HepG2 (cell line): ENCODE measurements around the gene AKAP7. TPM values are rescaled to one million over a fixed set of nuclear protein-coding genes. Genes with fewer than 3 reads are reported as not detected.

Experiments
- AGO1 ChIP-seq: fragments of 200-400 bp; formaldehyde crosslinking; IDR thresholded peaks from 2 replicates; pipeline ENCODE4 v1.6.1; 2017; ENCODE audit warnings: mild to moderate bottlenecking, low read depth, low read length, moderate library complexity; ENCODE audit not compliant: poor library complexity, severe bottlenecking
- CEBPB ChIP-seq: IDR thresholded peaks from 2 replicates; pipeline ENCODE4 v1.6.1; 2011; ENCODE audit warnings: low read depth, low read length, improper control_type of control experiment, borderline replicate concordance
- ETV5 ChIP-seq: IDR thresholded peaks from 2 replicates; pipeline ENCODE4 v1.6.1; 2018; ENCODE audit warnings: missing biosample characterization, missing genetic modification reagents, inconsistent platforms, borderline replicate concordance
- GTF2F1 ChIP-seq: fragments of 150-350 bp; IDR thresholded peaks from 2 replicates; pipeline ENCODE4 v1.6.1; 2014; ENCODE audit warnings: low read length
- HCFC1 ChIP-seq: fragments of 150-350 bp; IDR thresholded peaks from 2 replicates; pipeline ENCODE4 v1.6.1; 2014; ENCODE audit warnings: low read depth, low read length
- HMG20B ChIP-seq: conservative IDR thresholded peaks from 2 replicates; pipeline ENCODE4 v1.6.1; 2016; ENCODE audit warnings: missing genetic modification reagents, missing compliant biosample characterization
- KDM1A ChIP-seq: IDR thresholded peaks from 2 replicates; pipeline ENCODE4 v1.6.1; 2016; ENCODE audit warnings: missing compliant biosample characterization
- NBN ChIP-seq: fragments of 450-650 bp; conservative IDR thresholded peaks from 2 replicates; pipeline ENCODE4 v1.6.1; 2017
- NFAT5 ChIP-seq: sonication (generic); formaldehyde crosslinking; IDR thresholded peaks from 2 replicates; pipeline ENCODE4 v1.4.0; 2020; ENCODE audit warnings: missing genetic modification reagents
- POLR2A ChIP-seq, 2 experiments: IDR thresholded peaks; 2 replicates each; pipeline ENCODE4 v1.6.1; 2011; ENCODE audit warnings: low read depth in 2 of 2, low read length in 2 of 2, mild to moderate bottlenecking in 1 of 2, moderate library complexity in 1 of 2; ENCODE audit not compliant: insufficient read depth in 1 of 2
- RBAK ChIP-seq: sonication (generic); formaldehyde crosslinking; IDR thresholded peaks from 2 replicates; pipeline ENCODE4 v1.5.1; 2020; ENCODE audit warnings: mild to moderate bottlenecking, missing genetic modification reagents
- SMAD9 ChIP-seq: sonication (generic); formaldehyde crosslinking; IDR thresholded peaks from 2 replicates; pipeline ENCODE4 v1.5.1; 2020; ENCODE audit warnings: mild to moderate bottlenecking, missing genetic modification reagents
- SNAI1 ChIP-seq: sonication (generic); formaldehyde crosslinking; IDR thresholded peaks from 2 replicates; pipeline ENCODE4 v1.5.0; 2020; ENCODE audit warnings: mild to moderate bottlenecking, missing genetic modification reagents, borderline replicate concordance
- THYN1 ChIP-seq: sonication (generic); formaldehyde crosslinking; IDR thresholded peaks from 2 replicates; pipeline ENCODE4 v1.8.1; 2023; ENCODE audit warnings: low read depth, mild to moderate bottlenecking, moderate library complexity, missing genetic modification reagents, borderline replicate concordance
- YEATS2 ChIP-seq: sonication (generic); formaldehyde crosslinking; IDR thresholded peaks from 2 replicates; pipeline ENCODE4 v1.4.0; 2020; ENCODE audit warnings: missing genetic modification reagents, borderline replicate concordance
- ZBTB7A ChIP-seq: sonication (generic); formaldehyde crosslinking; IDR thresholded peaks from 2 replicates; pipeline ENCODE4 v1.8.0; 2022; ENCODE audit warnings: mild to moderate bottlenecking, missing genetic modification reagents
- ZBTB7B ChIP-seq: sonication (generic); formaldehyde crosslinking; IDR thresholded peaks from 2 replicates; pipeline ENCODE4 v1.4.0; 2020; ENCODE audit warnings: missing genetic modification reagents
- ZNF12 ChIP-seq: sonication (generic); formaldehyde crosslinking; IDR thresholded peaks from 2 replicates; pipeline ENCODE4 v1.5.0; 2020; ENCODE audit warnings: missing genetic modification reagents
- ZNF292 ChIP-seq: sonication (generic); formaldehyde crosslinking; IDR thresholded peaks from 2 replicates; pipeline ENCODE4 v1.8.1; 2022; ENCODE audit warnings: mild to moderate bottlenecking, low read depth, missing genetic modification reagents, borderline replicate concordance
- ZNF350 ChIP-seq: sonication (generic); formaldehyde crosslinking; IDR thresholded peaks from 2 replicates; pipeline ENCODE4 v1.4.0; 2020; ENCODE audit warnings: mild to moderate bottlenecking, low read depth, missing genetic modification reagents, borderline replicate concordance
- ZNF543 ChIP-seq: sonication (generic); formaldehyde crosslinking; IDR thresholded peaks from 2 replicates; pipeline ENCODE4 v1.4.0; 2020; ENCODE audit warnings: mild to moderate bottlenecking, missing genetic modification reagents
- ZNF614 ChIP-seq: IDR thresholded peaks from 2 replicates; pipeline ENCODE4 v1.6.1; 2018; ENCODE audit warnings: missing biosample characterization, missing genetic modification reagents, inconsistent platforms, borderline replicate concordance
- ZNF75D ChIP-seq: sonication (generic); formaldehyde crosslinking; IDR thresholded peaks from 2 replicates; pipeline ENCODE4 v1.8.1; 2023; ENCODE audit warnings: missing genetic modification reagents, mild to moderate bottlenecking, borderline replicate concordance
- ZSCAN31 ChIP-seq: sonication (generic); formaldehyde crosslinking; IDR thresholded peaks from 2 replicates; pipeline ENCODE4 v1.5.0; 2020; ENCODE audit warnings: low read depth, mild to moderate bottlenecking, missing genetic modification reagents
- polyA plus RNA-seq, 8 experiments: library from polyadenylated mRNA; depleted of rRNA in 3 of 8; stranded (reverse) in 7 of 8; unstranded in 1 of 8; fragments of >200 nt; fragmentation: Illumina TruSeq in 4 of 8; extraction: Trizol in 4 of 8; gene quantifications; 2 replicates each; pipeline versions ENCODE4 v1.2.1 to v1.2.3, GENCODE V29; 2011 to 2016; ENCODE audit warnings: low read depth in 4 of 8, missing spikeins in 1 of 8, mixed read lengths in 1 of 8; ENCODE audit not compliant: insufficient read depth in 1 of 8
- total RNA-seq, 5 experiments: library from RNA; depleted of rRNA; stranded (reverse); fragments of >200 nt; fragmentation: Illumina TruSeq; extraction: Trizol; gene quantifications; 2 replicates each; pipeline ENCODE4 v1.2.3, GENCODE V29; 2016; ENCODE audit warnings: low read depth in 1 of 5
- TF ChIP-seq, protein P1 (sequence below): sonication (generic); formaldehyde crosslinking; IDR thresholded peaks from 2 replicates; pipeline ENCODE4 v1.8.0; 2022; ENCODE audit warnings: mild to moderate bottlenecking, missing genetic modification reagents; ENCODE audit not compliant: insufficient replicate concordance

AKAP7 gene
- total and polyA plus RNA-seq, 2 of the 13 experiments (the other 11 are each of a cell fraction or from before 2014, with no cell fraction given): 3.6 to 11.7 TPM

DNA sequence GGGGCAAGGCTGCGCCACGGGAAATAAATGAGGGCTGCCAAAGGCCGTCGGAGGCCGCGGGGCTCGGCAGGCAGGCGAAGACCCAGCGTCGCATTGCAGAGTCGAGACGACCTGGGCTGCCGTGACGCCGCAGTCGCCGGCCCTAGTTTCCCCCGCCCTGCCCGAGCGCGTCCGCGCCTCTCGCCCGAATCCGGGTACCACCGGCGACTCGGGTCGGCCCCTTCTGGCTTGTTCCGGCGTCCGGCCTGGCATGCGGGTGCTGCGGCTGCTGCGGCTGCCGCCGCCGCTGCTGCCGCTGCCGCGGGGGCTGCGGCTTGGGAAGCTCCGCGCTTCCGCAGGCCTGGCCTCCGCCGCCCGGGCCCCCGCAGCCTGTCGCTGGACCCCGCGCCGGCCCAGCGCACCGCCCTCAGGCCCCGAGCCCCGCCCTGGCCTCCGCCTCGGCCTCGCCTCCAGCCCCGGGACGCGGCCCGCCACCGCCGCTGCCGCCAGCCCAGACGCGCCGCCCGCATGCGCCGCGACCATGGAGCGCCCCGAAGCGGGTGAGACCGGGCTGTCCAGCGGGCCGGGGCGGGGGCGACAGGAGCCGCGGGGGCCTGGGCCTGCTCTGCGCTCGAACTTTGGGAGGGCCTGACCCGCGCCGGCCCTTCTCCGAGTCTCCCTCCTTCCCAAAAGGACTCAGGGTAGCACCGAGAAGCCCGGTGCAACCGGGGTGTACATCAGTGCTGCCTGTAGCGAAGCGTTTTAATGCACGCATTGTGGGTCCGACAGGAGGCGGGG, at the start of gene AKAP7 (continued):
- TF ChIP-seq, protein P1, sequence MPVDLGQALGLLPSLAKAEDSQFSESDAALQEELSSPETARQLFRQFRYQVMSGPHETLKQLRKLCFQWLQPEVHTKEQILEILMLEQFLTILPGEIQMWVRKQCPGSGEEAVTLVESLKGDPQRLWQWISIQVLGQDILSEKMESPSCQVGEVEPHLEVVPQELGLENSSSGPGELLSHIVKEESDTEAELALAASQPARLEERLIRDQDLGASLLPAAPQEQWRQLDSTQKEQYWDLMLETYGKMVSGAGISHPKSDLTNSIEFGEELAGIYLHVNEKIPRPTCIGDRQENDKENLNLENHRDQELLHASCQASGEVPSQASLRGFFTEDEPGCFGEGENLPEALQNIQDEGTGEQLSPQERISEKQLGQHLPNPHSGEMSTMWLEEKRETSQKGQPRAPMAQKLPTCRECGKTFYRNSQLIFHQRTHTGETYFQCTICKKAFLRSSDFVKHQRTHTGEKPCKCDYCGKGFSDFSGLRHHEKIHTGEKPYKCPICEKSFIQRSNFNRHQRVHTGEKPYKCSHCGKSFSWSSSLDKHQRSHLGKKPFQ (CRISPR knock-in tag): no peak
- TF ChIP-seq GTF2F1 (no peak), AGO1 (no peak), ZNF12 (CRISPR knock-in tag) (no peak), ZNF292 (0 out of 2 replicates have a peak, but pooled peaks have one; percentile 30), CEBPB (no peak), ZBTB7B (no peak; the same call in 1 of the 2 replicates), NFAT5 (peak; percentile 72; the same call in 1 of the 2 replicates), YEATS2 (CRISPR knock-in tag) (0 out of 2 replicates have a peak, but pooled peaks have one; percentile 10), HMG20B (no peak), ZBTB7A (no peak), HCFC1 (no peak), POLR2A (IDR thresholded peaks at IDR 0.05; ENCODE audit: insufficient read depth in 1 of 2, low read depth in 2 of 2, low read length in 2 of 2) (peak; percentile 24 to 68; a peak in 2 of 4 replicates), ZNF350 (CRISPR knock-in tag) (peak; percentile 26; the same call in 1 of the 2 replicates), THYN1 (CRISPR knock-in tag) (no peak), ZNF543 (CRISPR knock-in tag) (no peak), SNAI1 (CRISPR knock-in tag) (no peak), SMAD9 (CRISPR knock-in tag) (no peak), KDM1A (no peak), ETV5 (peak; percentile 35; the same call in 1 of the 2 replicates), ZSCAN31 (CRISPR knock-in tag) (peak; percentile 86), NBN (no peak), ZNF614 (CRISPR knock-in tag) (no peak), ZNF75D (CRISPR knock-in tag) (no peak), RBAK (0 out of 2 replicates have a peak, but pooled peaks have one; percentile 40)
